Right lobe of liver (tissue), 6 donors: Measurements from ENCODE around the gene OR1M1. TPM values are rescaled to one million over a fixed set of nuclear protein-coding genes. Genes with fewer than 3 reads are reported as not detected.
"Not testable (repeated sequence)": the region's sequence is repeated elsewhere in the genome, so short reads cannot be mapped to it uniquely, and the experiment has no call there.

ENCODE experiments used
- ATAC-seq, 4 donors: fragments of 200-7000 bp; cut with Tn5 transposase; one replicate each; pipeline ENCODE4 v1.9.1; 2020; ENCODE audit warnings: mild to moderate bottlenecking in 4 of 4, moderate library complexity in 4 of 4
- DNase-seq, 3 donors: peaks; one replicate each; pipeline ENCODE4 v3.0.0-alpha.2; 2020
- H3K27ac ChIP-seq, 3 donors: fragments of 200-600 bp; one replicate each; pipeline ENCODE4 v1.8.0; 2022
- H3K27me3 ChIP-seq, 2 donors: fragments of 200-600 bp; one replicate each; pipeline ENCODE4 v1.8.0; 2022
- H3K36me3 ChIP-seq, 4 donors: fragments of 200-600 bp; sonication (generic) in 1 of 4; one replicate each; pipeline versions ENCODE4 v1.5.1 to v1.8.0; 2017 to 2022; ENCODE audit warnings: control low read depth in 1 of 4
- H3K4me1 ChIP-seq, 4 donors: fragments of 200-600 bp; sonication (generic) in 1 of 4; one replicate each; pipeline versions ENCODE4 v1.5.1 to v1.8.0; 2017 to 2022; ENCODE audit warnings: control low read depth in 1 of 4
- H3K4me3 ChIP-seq, 3 donors: fragments of 200-600 bp; one replicate each; pipeline ENCODE4 v1.8.0; 2022
- H3K9me3 ChIP-seq, 4 donors: fragments of 200-600 bp; sonication (generic) in 1 of 4; one replicate each; pipeline versions ENCODE4 v1.5.1 to v1.8.0; 2017 to 2022; ENCODE audit warnings: control low read depth in 1 of 4
- CTCF ChIP-seq, 4 donors: fragments of 200-600 bp in 3 of 4; fragments of 450-650 bp in 1 of 4; IDR thresholded peaks; one replicate each; pipeline versions ENCODE4 v1.5.1 to v1.8.0; 2016 to 2022; ENCODE audit warnings: antibody characterized with exemption in 4 of 4, mild to moderate bottlenecking in 2 of 4
- POLR2A ChIP-seq: fragments of 450-650 bp; IDR thresholded peaks from one replicate; pipeline ENCODE4 v1.6.1; 2017; ENCODE audit warnings: antibody characterized with exemption, mild to moderate bottlenecking
- WGBS: methylation state at CpG from one replicate; pipeline ENCODE4 v1.1.6; 2018; ENCODE audit warnings: low coverage, low lambda C conversion rate; ENCODE audit not compliant: insufficient coverage; ENCODE audit errors: missing lambda C conversion rate; 5-methylcytosine and 5-hydroxymethylcytosine counted together
- intact Hi-C, 2 donors: fragments of 100-400 bp; cut with DNase I; formaldehyde crosslinking; loops; one replicate each; pipeline versions ENCODE4 v1.11.2 to v1.14.1; 2022
- total RNA-seq, 6 experiments: library from RNA; depleted of rRNA in 2 of 6; stranded (reverse); fragments of >200 nt in 2 of 6; fragmentation: NEBNext Ultra II Directional in 3 of 6; extraction: Animal tissue kit (Norgen Biotek cat#: 25700) in 3 of 6; gene quantifications; one replicate each; pipeline versions ENCODE4 v1.1.0 to v1.2.4, GENCODE V29; 2016 to 2023
- donor health status: DM: no; HTN: yes; CAD: no.
- donor health status: DM: no; HTN: no; CAD: no.
- donor health status: DM: no; HTN: no; CAD: no.
- donor health status: DM: no; HTN: yes; CAD: no.
- donor health status: DM: no; HTN: yes; CAD: no.

Gene OR1M1
- total RNA-seq, 6 experiments from 2014 or later: not detected

- Histone ChIP-seq H3K4me1 (no peaks in the 10 kb centered on the region), H3K9me3 (no peaks in the 10 kb centered on the region), H3K36me3 (no peaks in the 10 kb centered on the region), H3K4me3 (no peak overlapping the region), H3K27me3 (no peaks in the 10 kb centered on the region), H3K27ac (no peak overlapping the region)
- intact Hi-C loops: no loop called here
- 42% methylated on average over 15 of the region's 17 CpGs for WGBS
- no peak for TF ChIP-seq CTCF (IDR thresholded peaks at IDR 0.05)
- no peak for TF ChIP-seq POLR2A
- ATAC-seq: no peak
- no peak for DNase-seq
Observed at GRCh38 chr19:9060564-9061340, 26.1 kb upstream of the OR1M1 start.

GRCh38 chr19:9061879-9062278 is 25.0 kb upstream of the OR1M1 start:
- intact Hi-C loops: no loop called here
- Histone ChIP-seq H3K27ac (no peak overlapping the region), H3K4me3 (no peak overlapping the region), H3K27me3 (no peaks in the 10 kb centered on the region), H3K4me1 (no peaks in the 10 kb centered on the region), H3K36me3 (no peaks in the 10 kb centered on the region), H3K9me3 (no peaks in the 10 kb centered on the region)
- WGBS: 77% methylated on average over 7 of the region's 8 CpGs
- no peak for DNase-seq
- ATAC-seq: no peak
- TF ChIP-seq POLR2A: no peak
- no peak for TF ChIP-seq CTCF (IDR thresholded peaks at IDR 0.05)

GRCh38 chr19:9065457-9066014 is 21.3 kb upstream of the OR1M1 start:
- intact Hi-C loops: no loop called here
- no peak for ATAC-seq
- DNase-seq: no peak
- no peaks in the 10 kb centered on the region for H3K36me3 ChIP-seq
- no peaks in the 10 kb centered on the region for H3K27me3 ChIP-seq
- no CpG with 5 or more reads among the region's 12 CpGs for WGBS
- no peaks in the 10 kb centered on the region for H3K4me1 ChIP-seq
- no peaks in the 10 kb centered on the region for H3K9me3 ChIP-seq
- no peak for TF ChIP-seq CTCF (IDR thresholded peaks at IDR 0.05)
- TF ChIP-seq POLR2A: no peak
- H3K4me3 ChIP-seq: no peak overlapping the region
- no peak overlapping the region for H3K27ac ChIP-seq

GRCh38 chr19:9070066-9070465 is 16.8 kb upstream of the OR1M1 start:
- Histone ChIP-seq H3K4me1 (no peaks in the 10 kb centered on the region), H3K4me3 (no peak overlapping the region), H3K9me3 (no peaks in the 10 kb centered on the region), H3K27ac (no peak overlapping the region), H3K27me3 (no peaks in the 10 kb centered on the region), H3K36me3 (no peaks in the 10 kb centered on the region)
- TF ChIP-seq CTCF (IDR thresholded peaks at IDR 0.05) (no peak), POLR2A (no peak)
- WGBS: 21% methylated on average over 3 of the region's 5 CpGs
- intact Hi-C loops: no loop called here
- DNase-seq: no peak
- ATAC-seq: no peak

DNA sequence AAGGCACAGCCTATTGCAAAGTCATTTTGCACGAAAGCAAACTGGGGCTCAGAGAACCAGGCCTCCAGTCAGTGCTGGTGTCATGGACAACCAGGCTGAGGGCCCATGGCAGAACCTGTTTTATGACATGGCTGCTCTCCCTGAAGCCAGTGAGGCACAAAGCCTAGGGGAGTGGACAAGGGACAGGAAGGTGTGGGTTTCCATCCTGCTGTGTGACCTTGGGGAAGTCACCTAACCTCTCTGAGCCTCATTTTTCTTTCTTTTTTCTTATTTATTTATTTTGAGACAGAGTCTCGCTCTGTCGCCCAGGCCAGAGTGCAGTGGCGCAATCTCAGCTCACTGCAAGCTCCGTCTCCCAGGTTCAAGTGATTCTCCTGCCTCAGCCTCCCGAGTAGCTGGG is 15.1 kb upstream of the OR1M1 start:
- DNase-seq, H3K4me3 ChIP-seq, H3K27ac ChIP-seq, H3K9me3 ChIP-seq, H3K36me3 ChIP-seq, H3K27me3 ChIP-seq, intact Hi-C loops, ATAC-seq, H3K4me1 ChIP-seq: not testable (repeated sequence)
- WGBS: 76% methylated on average over 3 of the region's 6 CpGs
